22Rv1 (cell line): ENCODE results near the gene NR1H2.

Experiments
- CTCF ChIP-seq: fragments of 450-650 bp; IDR thresholded peaks from 2 replicates; pipeline ENCODE4 v1.5.1; 2017; ENCODE audit warnings: mild to moderate bottlenecking
- ZFX ChIP-seq: fragments of 450-650 bp; IDR thresholded peaks from 2 replicates; pipeline ENCODE4 v1.6.1; 2017; ENCODE audit warnings: antibody characterized with exemption, borderline replicate concordance

DNA sequence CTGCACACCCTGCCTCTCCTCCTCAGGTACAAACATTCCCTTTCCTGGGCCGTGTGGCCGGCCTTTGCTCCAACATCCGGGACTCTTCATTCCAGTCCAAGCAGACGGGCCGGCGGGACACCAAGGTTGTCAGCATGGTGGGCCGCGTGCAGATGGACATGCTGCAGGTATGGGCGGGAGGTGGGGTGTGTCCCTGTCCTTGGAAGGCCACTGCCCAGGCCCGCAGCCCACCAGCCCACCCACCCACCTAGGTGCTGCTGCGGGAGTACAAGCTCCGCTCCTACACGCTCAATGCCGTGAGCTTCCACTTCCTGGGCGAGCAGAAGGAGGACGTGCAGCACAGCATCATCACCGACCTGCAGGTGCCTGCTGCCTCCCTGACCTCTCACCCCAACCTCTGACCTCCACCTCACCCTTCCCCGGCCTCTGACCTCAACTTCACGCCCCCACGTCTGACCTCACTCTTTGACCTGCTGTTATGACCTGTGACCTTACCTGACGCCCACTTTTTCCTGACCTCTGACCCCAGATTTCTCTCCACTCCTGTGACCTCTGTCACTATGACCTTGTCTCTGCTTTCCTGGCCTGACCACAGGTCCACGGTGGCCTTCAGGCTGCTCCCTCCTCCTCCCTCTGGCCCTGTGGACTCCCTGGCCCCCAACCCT lies 30.0 kb downstream of the NR1H2 start:
- TF ChIP-seq CTCF (no peak), ZFX (no peak)
